GM12865 (cell line): Measurements from ENCODE around the gene BCAR3.
A peak's percentile ranks its signal among the peaks of the same experiment; 100 is the strongest.

Source experiments
- DNase-seq: peaks from one replicate; pipeline ENCODE4 v3.0.0; 2010; ENCODE audit warnings: low read depth
- H3K4me3 ChIP-seq: 2 replicates; pipeline ENCODE4 v1.5.1; 2011; ENCODE audit warnings: mild to moderate bottlenecking, low read depth, low read length, control low read depth
- CTCF ChIP-seq: IDR thresholded peaks from 2 replicates; pipeline ENCODE4 v1.5.1; 2011; ENCODE audit warnings: low read length, control low read depth, low read depth, inconsistent platforms; ENCODE audit not compliant: insufficient read depth; ENCODE audit errors: missing control alignments

BCAR3 gene

GRCh38 chr1:93723110-93723509, 41.5 kb upstream of the BCAR3 start:
- no peak for TF ChIP-seq CTCF
- no peak overlapping the region for H3K4me3 ChIP-seq
- no peak for DNase-seq

- no peak overlapping the region for H3K4me3 ChIP-seq
- no peak for TF ChIP-seq CTCF
- DNase-seq: no peak
These were observed 40.7 kb upstream of the BCAR3 start for GRCh38 chr1:93722081-93723031.

- H3K4me3 ChIP-seq: no peak overlapping the region
- DNase-seq: no peak
- no peak for TF ChIP-seq CTCF
These were observed 39.5 kb upstream of the BCAR3 start for GRCh38 chr1:93720956-93721626.

GRCh38 chr1:93717640-93718039, 36.0 kb upstream of the BCAR3 start:
- DNase-seq: no peak
- no peak for TF ChIP-seq CTCF
- no peak overlapping the region for H3K4me3 ChIP-seq

- H3K4me3 ChIP-seq: no peak overlapping the region
- peak; percentile 50 for DNase-seq
- no peak for TF ChIP-seq CTCF
These were observed 35.3 kb upstream of the BCAR3 start for GRCh38 chr1:93716941-93717368.

- DNase-seq: no peak
- no peak for TF ChIP-seq CTCF
- H3K4me3 ChIP-seq: no peak overlapping the region
These were observed 34.5 kb upstream of the BCAR3 start for GRCh38 chr1:93716163-93716562.
